ENCODE measurements around the gene ST8SIA2. TPM values are rescaled to one million over a fixed set of nuclear protein-coding genes. Genes with fewer than 3 reads are reported as not detected.

The ST8SIA2 gene
- total and polyA plus RNA-seq, 2 experiments from 2014 or later: not detected

GRCh38 chr15:92506506-92506905 is 112.8 kb downstream of the ST8SIA2 start:
- 29 to 42% methylated on average over 4 of the region's 4 CpGs for WGBS, 2 experiments (ENCODE audit: low coverage in 1 of 2, low lambda C conversion rate in 2 of 2, missing lambda C conversion rate in 2 of 2)
- Histone ChIP-seq H3F3A (ENCODE audit: insufficient read depth) (no peaks in the 10 kb centered on the region), H3K36me3 (ENCODE audit: low read depth) (no peaks in the 10 kb centered on the region), H3K9me2 (ENCODE audit: insufficient read depth) (no peaks in the 10 kb centered on the region), H2AFZ (no peak overlapping the region), H3K79me2 (ENCODE audit: insufficient read depth) (no peaks in the 10 kb centered on the region), H4K20me1 (ENCODE audit: insufficient read depth) (no peaks in the 10 kb centered on the region), H3K27ac (no peak overlapping the region), H3K9ac (no peak overlapping the region), H3K4me2 (ENCODE audit: unreplicated experiment) (no peak overlapping the region), H3K4me3 (no peak overlapping the region), H3K9me3 (ENCODE audit: low read depth) (no peaks in the 10 kb centered on the region), H3K27me3 (replicated peaks; ENCODE audit: insufficient read depth) (no peaks in the 10 kb centered on the region; the same call in 1 of the 2 replicates), H3K4me1 (ENCODE audit: insufficient read depth) (no peaks in the 10 kb centered on the region)
- TF ChIP-seq EZH2 (IDR thresholded peaks at IDR 0.05; ENCODE audit: insufficient read depth, poor library complexity, severe bottlenecking) (no peak), EZH2phosphoT487 (IDR thresholded peaks at IDR 0.05; ENCODE audit: insufficient read depth, low read depth) (no peak)
- in situ Hi-C loops (cut with MboI): no loop called here
- no peak for DNase-seq

DNA sequence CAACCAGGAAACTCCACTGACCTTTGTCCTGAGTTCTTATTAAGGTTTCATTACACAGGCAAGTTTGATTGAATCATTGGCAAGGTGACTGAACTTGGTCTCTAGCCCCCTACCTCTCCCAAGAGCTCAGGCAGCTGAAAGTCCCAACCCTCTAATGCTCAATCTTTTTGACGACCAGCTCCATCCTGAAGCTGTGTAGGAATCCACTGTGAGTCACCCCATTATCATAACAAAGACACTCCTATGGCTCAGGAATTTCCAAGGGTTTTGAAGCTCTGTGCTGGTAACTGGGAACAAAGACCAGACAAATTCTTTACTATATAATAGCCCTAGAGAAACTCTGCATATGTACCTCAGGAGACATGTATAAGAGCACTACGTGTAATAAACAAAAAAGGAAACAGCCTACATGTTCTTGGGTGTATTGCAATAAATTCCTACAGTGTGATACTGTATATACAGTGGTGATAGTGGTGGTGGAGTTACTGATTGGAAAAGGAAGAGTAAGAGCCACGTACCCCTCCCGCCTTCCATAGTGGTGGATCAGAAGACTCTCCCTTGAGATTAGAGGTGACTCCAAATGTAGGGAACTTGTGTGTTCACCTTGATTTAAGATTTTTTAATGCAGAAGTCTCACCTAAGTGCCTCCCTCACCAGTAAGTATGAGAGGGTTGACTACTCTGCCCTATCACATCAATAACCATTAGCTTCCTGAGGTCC is 116.6 kb downstream of the ST8SIA2 start:
- in situ Hi-C loops (cut with MboI): no loop called here
- 45 to 48% methylated on average over 4 of the region's 4 CpGs for WGBS, 2 experiments (ENCODE audit: low coverage in 1 of 2, low lambda C conversion rate in 2 of 2, missing lambda C conversion rate in 2 of 2)
- no peaks in the 10 kb centered on the region for H3K27me3 ChIP-seq (replicated peaks; ENCODE audit: insufficient read depth)
- no peak for TF ChIP-seq EZH2 (IDR thresholded peaks at IDR 0.05; ENCODE audit: insufficient read depth, poor library complexity, severe bottlenecking)
- H3K4me1 ChIP-seq (ENCODE audit: insufficient read depth): no peaks in the 10 kb centered on the region
- no peak overlapping the region for H3K4me2 ChIP-seq (ENCODE audit: unreplicated experiment)
- H3K9me2 ChIP-seq (ENCODE audit: insufficient read depth): no peaks in the 10 kb centered on the region
- H2AFZ ChIP-seq: no peak overlapping the region
- peak; percentile 18 for DNase-seq
- no peak overlapping the region for H3K27ac ChIP-seq
- no peak overlapping the region for H3K9ac ChIP-seq
- no peaks in the 10 kb centered on the region for H3F3A ChIP-seq (ENCODE audit: insufficient read depth)
- H4K20me1 ChIP-seq (ENCODE audit: insufficient read depth): no peaks in the 10 kb centered on the region
- no peaks in the 10 kb centered on the region for H3K9me3 ChIP-seq (ENCODE audit: low read depth)
- no peaks in the 10 kb centered on the region for H3K36me3 ChIP-seq (ENCODE audit: low read depth)
- no peak overlapping the region for H3K4me3 ChIP-seq
- H3K79me2 ChIP-seq (ENCODE audit: insufficient read depth): no peaks in the 10 kb centered on the region

Small RNA genes lying within 50 kb of the gene (small RNA-seq; reads per million reads assigned to genes)
- not detected for gene RF01233 (ENCODE audit: low read depth, low replicate concordance)
